Subcutaneous adipose tissue (tissue), 4 donors: ENCODE measurements around the gene USP35. TPM values are rescaled to one million over a fixed set of nuclear protein-coding genes. Genes with fewer than 3 reads are reported as not detected.

Experiments
- CTCF ChIP-seq: fragments of 450-650 bp; IDR thresholded peaks from one replicate; pipeline ENCODE4 v1.5.1; 2016; ENCODE audit warnings: low read depth, mild to moderate bottlenecking, control low read depth, antibody characterized with exemption, moderate library complexity
- total RNA-seq, 4 donors: library from RNA; depleted of rRNA; stranded (reverse); fragments of >200 nt; gene quantifications; one replicate each; pipeline ENCODE4 v1.1.0, GENCODE V29; 2016

Gene USP35
- total RNA-seq, 4 donors from 2014 or later = 6.8 to 13.2 (median 9.8) TPM

GRCh38 chr11:78214331-78215194 is 25.8 kb downstream of the USP35 start:
- TF ChIP-seq CTCF = no peak

- no peak for TF ChIP-seq CTCF
These were observed 27.3 kb downstream of the USP35 start for GRCh38 chr11:78216021-78216420.

GRCh38 chr11:78216571-78217287 is 28.0 kb downstream of the USP35 start:
- TF ChIP-seq CTCF = no peak

- TF ChIP-seq CTCF = no peak
These were observed 29.2 kb downstream of the USP35 start for GRCh38 chr11:78217650-78218541.

GRCh38 chr11:78218707-78219492 is 30.2 kb downstream of the USP35 start:
- TF ChIP-seq CTCF = no peak

- no peak for TF ChIP-seq CTCF
These were observed 30.9 kb downstream of the USP35 start for GRCh38 chr11:78219493-78220217.
